ENCODE data around the gene RHOF.

RHOF gene

DNA sequence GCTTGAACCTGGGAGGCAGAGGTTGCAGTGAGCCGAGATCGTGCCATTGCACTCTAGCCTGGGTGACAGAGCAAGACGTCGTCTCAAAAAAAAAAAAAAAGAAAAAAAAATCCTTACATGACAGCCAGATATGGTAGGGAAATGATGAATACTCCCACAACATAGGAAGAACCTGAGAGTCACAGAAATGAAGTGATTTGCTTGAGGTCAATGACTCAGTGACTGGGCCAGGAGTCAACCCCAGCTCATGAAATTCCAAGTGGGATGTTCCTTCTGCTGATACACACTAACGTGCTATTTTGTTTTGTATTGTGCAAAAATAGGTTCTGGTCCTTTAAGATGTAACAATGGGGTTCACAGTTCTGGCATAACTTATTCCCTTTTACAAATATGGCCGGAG lies 9.0 kb downstream of the RHOF start:
- ChIA-PET POLR2A (ENCODE audit: low non-redundant PET) (no interaction called here), CTCF (interaction anchor here (0.7 to 2.2 kb wide), 3 partner anchors 10 to 83 kb away, joined by 3 to 13 read pairs (median 4); partner anchors contain the start of gene RHOF)
- TF ChIP-seq, protein P1, sequence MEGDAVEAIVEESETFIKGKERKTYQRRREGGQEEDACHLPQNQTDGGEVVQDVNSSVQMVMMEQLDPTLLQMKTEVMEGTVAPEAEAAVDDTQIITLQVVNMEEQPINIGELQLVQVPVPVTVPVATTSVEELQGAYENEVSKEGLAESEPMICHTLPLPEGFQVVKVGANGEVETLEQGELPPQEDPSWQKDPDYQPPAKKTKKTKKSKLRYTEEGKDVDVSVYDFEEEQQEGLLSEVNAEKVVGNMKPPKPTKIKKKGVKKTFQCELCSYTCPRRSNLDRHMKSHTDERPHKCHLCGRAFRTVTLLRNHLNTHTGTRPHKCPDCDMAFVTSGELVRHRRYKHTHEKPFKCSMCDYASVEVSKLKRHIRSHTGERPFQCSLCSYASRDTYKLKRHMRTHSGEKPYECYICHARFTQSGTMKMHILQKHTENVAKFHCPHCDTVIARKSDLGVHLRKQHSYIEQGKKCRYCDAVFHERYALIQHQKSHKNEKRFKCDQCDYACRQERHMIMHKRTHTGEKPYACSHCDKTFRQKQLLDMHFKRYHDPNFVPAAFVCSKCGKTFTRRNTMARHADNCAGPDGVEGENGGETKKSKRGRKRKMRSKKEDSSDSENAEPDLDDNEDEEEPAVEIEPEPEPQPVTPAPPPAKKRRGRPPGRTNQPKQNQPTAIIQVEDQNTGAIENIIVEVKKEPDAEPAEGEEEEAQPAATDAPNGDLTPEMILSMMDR (conservative IDR thresholded peaks at IDR 0.05; ENCODE audit: low read depth): no peak
- peak overlapping the region; percentile 90 for H3K27ac ChIP-seq
- DNase-seq (ENCODE audit: low spot score): peak; percentile 78

- no peak for DNase-seq (ENCODE audit: low spot score)
- TF ChIP-seq, protein P1 (conservative IDR thresholded peaks at IDR 0.05; ENCODE audit: low read depth): no peak
- CTCF ChIA-PET: interaction anchor here (0.7 to 11.3 kb wide), 3 partner anchors 10 to 20 kb away, joined by 3 to 155 read pairs (median 13); partner anchors contain the start of gene RHOF
- POLR2A ChIA-PET (ENCODE audit: low non-redundant PET): no interaction called here
- peak overlapping the region; percentile 90 for H3K27ac ChIP-seq
Observed at GRCh38 chr12:121783766-121784165, 9.7 kb downstream of the RHOF start.

DNA sequence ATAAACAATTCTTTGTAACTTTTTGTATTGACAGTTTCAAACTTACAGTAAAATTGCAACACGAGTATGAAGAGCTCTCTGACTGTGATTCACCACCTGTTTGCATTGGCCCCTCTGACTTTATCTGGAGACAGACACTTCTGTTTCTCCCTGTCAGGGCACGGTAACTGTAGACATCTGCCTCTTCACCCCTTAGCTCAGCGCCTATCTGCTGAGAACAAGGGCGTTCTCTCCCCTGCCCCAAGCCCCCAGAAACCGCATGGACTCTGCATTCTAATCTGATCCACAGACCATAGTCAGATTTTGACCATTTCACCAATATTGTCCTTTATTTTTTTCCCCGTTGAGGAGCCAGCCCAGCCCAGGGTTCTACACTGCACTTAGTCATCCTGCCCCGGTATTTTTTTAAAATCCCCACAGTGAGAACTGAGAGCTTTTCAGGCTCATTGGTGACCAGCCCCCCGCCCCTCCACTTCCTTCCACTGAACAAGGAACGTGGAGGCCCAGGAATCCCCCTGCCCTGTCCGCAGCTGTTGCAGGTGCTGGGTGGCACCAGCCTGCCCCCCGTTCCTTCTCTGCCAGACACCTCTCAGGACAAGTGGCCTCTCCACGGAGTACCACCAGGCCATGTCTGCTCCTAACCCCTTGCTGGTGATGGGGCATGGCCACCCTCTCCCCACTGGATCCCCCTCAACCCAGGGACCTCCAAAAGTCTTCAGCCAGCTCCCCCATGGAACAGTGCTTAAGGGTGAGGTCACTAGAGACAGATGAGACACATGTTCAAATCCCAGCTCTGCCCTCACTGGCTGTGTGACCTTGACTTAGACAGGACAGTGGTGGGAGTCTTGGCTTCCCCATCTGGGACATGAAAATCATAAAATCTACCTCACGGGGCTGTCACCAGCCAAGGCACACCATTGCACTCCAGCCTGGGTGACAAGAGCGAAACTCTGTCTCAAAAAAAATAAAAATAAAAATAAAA lies 11.2 kb downstream of the RHOF start:
- TF ChIP-seq, protein P1 (conservative IDR thresholded peaks at IDR 0.05; ENCODE audit: low read depth): no peak
- ChIA-PET CTCF (interaction anchor here (1.0 to 11.3 kb wide), 2 partner anchors 12 to 288 kb away, joined by 3 to 155 read pairs; partner anchors contain the start of gene RHOF), POLR2A (ENCODE audit: low non-redundant PET) (interaction anchor here (0.7 kb wide), 1 partner anchor 162 kb away, joined by 3 read pairs; no protein-coding TSS in a partner anchor)
- DNase-seq (ENCODE audit: low spot score): no peak
- peak overlapping the region; percentile 75 for H3K27ac ChIP-seq

- DNase-seq (ENCODE audit: low spot score): no peak
- peak overlapping the region; percentile 75 for H3K27ac ChIP-seq
- POLR2A ChIA-PET (ENCODE audit: low non-redundant PET): interaction anchor here (0.7 kb wide), 1 partner anchor 161 kb away, joined by 3 read pairs; no protein-coding TSS in a partner anchor
- CTCF ChIA-PET: interaction anchor here (0.6 to 11.3 kb wide), 3 partner anchors 13 to 562 kb away, joined by 3 to 155 read pairs (median 3); partner anchors contain the start of gene RHOF
- TF ChIP-seq, protein P1 (conservative IDR thresholded peaks at IDR 0.05; ENCODE audit: low read depth): no peak
Observed at GRCh38 chr12:121781484-121781997, 11.9 kb downstream of the RHOF start.

- ChIA-PET POLR2A (ENCODE audit: low non-redundant PET) (no interaction called here), CTCF (interaction anchor here (11.3 kb wide), 1 partner anchor 14 kb away, joined by 155 read pairs; the partner anchor contains the start of gene RHOF)
- TF ChIP-seq, protein P1 (conservative IDR thresholded peaks at IDR 0.05; ENCODE audit: low read depth): no peak
- H3K27ac ChIP-seq: peak overlapping the region; percentile 75
- DNase-seq (ENCODE audit: low spot score): no peak
Observed at GRCh38 chr12:121780429-121780828, 13.1 kb downstream of the RHOF start.

DNA sequence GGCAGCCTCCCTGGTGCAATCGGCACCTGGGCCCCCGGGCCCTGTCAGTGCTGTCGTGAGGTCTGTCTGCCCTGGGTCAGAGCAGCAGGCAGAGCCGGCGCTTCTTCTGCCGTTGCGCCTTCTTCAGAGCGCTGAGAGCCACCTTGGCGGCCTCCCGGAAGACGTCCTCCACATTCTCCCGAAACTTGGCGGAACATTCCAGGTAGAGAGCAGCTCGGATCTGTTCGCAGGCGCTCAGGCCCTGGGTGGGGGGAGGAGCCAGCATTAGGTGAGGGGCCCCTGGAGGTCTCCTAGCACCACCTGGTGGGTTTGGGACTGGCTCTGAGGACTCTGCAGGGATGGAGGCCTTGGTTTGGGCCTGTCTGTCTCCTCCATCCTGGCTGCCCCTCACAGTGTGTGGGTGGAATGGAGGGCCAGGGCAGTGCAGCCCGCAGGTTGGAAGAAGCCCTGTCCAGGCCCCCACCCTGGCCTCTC lies 14.0 kb downstream of the RHOF start:
- no peak for DNase-seq (ENCODE audit: low spot score)
- TF ChIP-seq, protein P1 (conservative IDR thresholded peaks at IDR 0.05; ENCODE audit: low read depth): no peak
- ChIA-PET POLR2A (ENCODE audit: low non-redundant PET) (no interaction called here), CTCF (interaction anchor here (0.6 to 11.3 kb wide), 3 partner anchors 15 to 110 kb away, joined by 3 to 155 read pairs (median 3); partner anchors contain the start of gene RHOF)
- H3K27ac ChIP-seq: peak overlapping the region; percentile 75

Data from RWPE1 (cell line).